Measurements from ENCODE around the gene CNDP2.

The CNDP2 gene

GRCh38 chr18:74495581-74496507 is at the start of gene CNDP2:
Gene CNDP2, plus strand, starts transcription at chr18:74496363. Its CDS starts 3,611 bp downstream, at chr18:74499974.
- peak within 1 kb of the TSS; percentile 98 for H3K4me3 ChIP-seq (ENCODE audit: low read length)
- no peak for TF ChIP-seq ZNF274 (IDR thresholded peaks at IDR 0.05; ENCODE audit: low read depth, low read length)

GRCh38 chr18:74446631-74447403 is 49.3 kb upstream of the CNDP2 start:
- TF ChIP-seq ZNF274 (IDR thresholded peaks at IDR 0.05; ENCODE audit: low read depth, low read length), result no peak

GRCh38 chr18:74447404-74448152 is 48.6 kb upstream of the CNDP2 start:
- H3K4me3 ChIP-seq (ENCODE audit: low read length), result no peak overlapping the region
- no peak for TF ChIP-seq ZNF274 (IDR thresholded peaks at IDR 0.05; ENCODE audit: low read depth, low read length)

More at GRCh38 chr18:74446631-74447403, 49.3 kb upstream of the CNDP2 start:
- H3K4me3 ChIP-seq (ENCODE audit: low read length), result no peak overlapping the region

GRCh38 chr18:74450626-74451025 is 45.5 kb upstream of the CNDP2 start:
- no peak for TF ChIP-seq ZNF274 (IDR thresholded peaks at IDR 0.05; ENCODE audit: low read depth, low read length)
- H3K4me3 ChIP-seq (ENCODE audit: low read length), result no peak overlapping the region

GRCh38 chr18:74451148-74451547 is 45.0 kb upstream of the CNDP2 start:
- TF ChIP-seq ZNF274 (IDR thresholded peaks at IDR 0.05; ENCODE audit: low read depth, low read length), result no peak
- H3K4me3 ChIP-seq (ENCODE audit: low read length), result no peak overlapping the region

GRCh38 chr18:74453016-74453566 is 43.1 kb upstream of the CNDP2 start:
- no peak for TF ChIP-seq ZNF274 (IDR thresholded peaks at IDR 0.05; ENCODE audit: low read depth, low read length)
- H3K4me3 ChIP-seq (ENCODE audit: low read length), result no peak overlapping the region

- H3K4me3 ChIP-seq (ENCODE audit: low read length), result no peak overlapping the region
- no peak for TF ChIP-seq ZNF274 (IDR thresholded peaks at IDR 0.05; ENCODE audit: low read depth, low read length)
Observed at GRCh38 chr18:74453642-74454198, 42.4 kb upstream of the CNDP2 start.

GRCh38 chr18:74454279-74454751 is 41.8 kb upstream of the CNDP2 start:
- no peak for TF ChIP-seq ZNF274 (IDR thresholded peaks at IDR 0.05; ENCODE audit: low read depth, low read length)

GRCh38 chr18:74455386-74455785 is 40.8 kb upstream of the CNDP2 start:
- no peak overlapping the region for H3K4me3 ChIP-seq (ENCODE audit: low read length)
- TF ChIP-seq ZNF274 (IDR thresholded peaks at IDR 0.05; ENCODE audit: low read depth, low read length), result no peak

More at GRCh38 chr18:74454279-74454751, 41.8 kb upstream of the CNDP2 start:
- H3K4me3 ChIP-seq (ENCODE audit: low read length), result no peak overlapping the region

GRCh38 chr18:74456017-74456348 is 40.2 kb upstream of the CNDP2 start:
- H3K4me3 ChIP-seq (ENCODE audit: low read length), result no peak overlapping the region
- no peak for TF ChIP-seq ZNF274 (IDR thresholded peaks at IDR 0.05; ENCODE audit: low read depth, low read length)

- no peak for TF ChIP-seq ZNF274 (IDR thresholded peaks at IDR 0.05; ENCODE audit: low read depth, low read length)
Observed at GRCh38 chr18:74456349-74457042, 39.7 kb upstream of the CNDP2 start.

GRCh38 chr18:74457043-74457724 is 39.0 kb upstream of the CNDP2 start, which contains the start of gene DIPK1C:
Gene DIPK1C, minus strand, starts transcription at chr18:74457308. Its CDS starts 49 bp downstream, at chr18:74457259.
- no peak for TF ChIP-seq ZNF274 (IDR thresholded peaks at IDR 0.05; ENCODE audit: low read depth, low read length)

More at GRCh38 chr18:74456349-74457042, 39.7 kb upstream of the CNDP2 start:
- no peak overlapping the region for H3K4me3 ChIP-seq (ENCODE audit: low read length)

More at GRCh38 chr18:74457043-74457724, 39.0 kb upstream of the CNDP2 start, which contains the start of gene DIPK1C:
- no peak within 1 kb of the TSS for H3K4me3 ChIP-seq (ENCODE audit: low read length)

Data from GM08714 (cell line).